Stimulated activated naive B cell treated with anti-CD40 and anti-IgM and Interleukin-4, amounts not matched to agents 10 μg/mL and 1 μg/mL and 100 μg/mL, for 72 hours (primary cell): ENCODE results near the gene ASTN1.

Experiments used
- ATAC-seq, 2 donors: fragments of 150-1000 bp; cut with Tn5 transposase; replicated peaks; 2 replicates each; pipeline ENCODE4 v1.10.0; 2021; ENCODE audit warnings: moderate library complexity in 1 of 2
- DNase-seq: peaks from one replicate; pipeline ENCODE4 v3.0.0; 2021
- H3K27ac Mint-ChIP-seq: one replicate; pipeline ENCODE4 v1.8.0; 2022; ENCODE audit warnings: mild to moderate bottlenecking, mixed read lengths
- H3K27me3 Mint-ChIP-seq, 2 donors: one replicate each; pipeline ENCODE4 v1.8.0; 2022; ENCODE audit warnings: mixed read lengths in 2 of 2
- H3K36me3 Mint-ChIP-seq, 2 donors: one replicate each; pipeline ENCODE4 v1.8.0; 2022; ENCODE audit warnings: mixed read lengths in 2 of 2, mild to moderate bottlenecking in 1 of 2
- H3K4me1 Mint-ChIP-seq, 2 donors: one replicate each; pipeline ENCODE4 v1.8.0; 2022; ENCODE audit warnings: mixed read lengths in 2 of 2, mild to moderate bottlenecking in 1 of 2
- H3K4me3 Mint-ChIP-seq, 2 donors: one replicate each; pipeline ENCODE4 v1.8.0; 2022; ENCODE audit warnings: mild to moderate bottlenecking in 2 of 2, mixed read lengths in 2 of 2, moderate library complexity in 1 of 2
- H3K9me3 Mint-ChIP-seq, 2 donors: one replicate each; pipeline ENCODE4 v1.8.0; 2022; ENCODE audit warnings: mixed read lengths in 2 of 2, mild to moderate bottlenecking in 1 of 2

ASTN1 gene

DNA sequence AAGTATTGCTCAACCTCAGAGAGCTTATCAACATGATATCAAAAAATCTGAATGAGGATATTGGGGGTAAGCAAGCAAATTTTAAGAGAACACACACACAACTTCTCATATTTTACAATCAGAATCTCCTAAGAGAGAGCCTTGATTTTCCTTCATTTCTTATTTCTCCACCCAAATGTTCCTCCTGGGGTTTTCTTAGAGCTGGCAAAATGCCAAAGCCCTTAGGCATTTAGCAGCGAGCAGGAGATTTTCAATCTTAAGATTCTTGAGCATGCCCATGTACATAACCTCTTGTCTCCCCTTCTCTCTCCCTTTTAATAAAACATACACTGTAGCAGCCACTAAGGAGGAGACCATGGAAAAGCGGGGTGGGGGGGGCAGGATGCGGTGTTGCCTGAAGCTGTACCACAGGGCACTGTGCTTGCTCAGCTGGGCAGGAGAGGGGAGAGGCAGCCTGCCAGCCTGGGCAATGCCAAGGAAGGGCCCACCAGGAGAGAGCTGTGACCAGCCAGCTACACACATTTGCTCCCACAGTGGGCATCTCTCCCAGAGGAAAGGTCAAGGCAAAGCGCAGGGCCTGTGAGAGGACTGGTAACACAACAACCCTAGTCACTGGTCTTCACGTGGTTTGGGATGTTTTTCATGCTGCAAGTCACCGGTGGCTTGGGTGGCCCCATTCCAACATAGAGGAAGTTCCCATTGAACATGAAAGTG is 10.6 kb upstream of the ASTN1 start:
- DNase-seq (no peak), ATAC-seq (no peak)
- Mint-ChIP-seq H3K27me3 (peaks cover 17 to 20% of the 10 kb centered on the region in 2 donors), H3K9me3 (peaks cover 0 to 4% of the 10 kb centered on the region in 2 donors), H3K4me1 (peaks cover 0 to 2% of the 10 kb centered on the region in 2 donors), H3K27ac (no peak overlapping the region), H3K4me3 (no peak overlapping the region), H3K36me3 (no peaks in the 10 kb centered on the region)

DNA sequence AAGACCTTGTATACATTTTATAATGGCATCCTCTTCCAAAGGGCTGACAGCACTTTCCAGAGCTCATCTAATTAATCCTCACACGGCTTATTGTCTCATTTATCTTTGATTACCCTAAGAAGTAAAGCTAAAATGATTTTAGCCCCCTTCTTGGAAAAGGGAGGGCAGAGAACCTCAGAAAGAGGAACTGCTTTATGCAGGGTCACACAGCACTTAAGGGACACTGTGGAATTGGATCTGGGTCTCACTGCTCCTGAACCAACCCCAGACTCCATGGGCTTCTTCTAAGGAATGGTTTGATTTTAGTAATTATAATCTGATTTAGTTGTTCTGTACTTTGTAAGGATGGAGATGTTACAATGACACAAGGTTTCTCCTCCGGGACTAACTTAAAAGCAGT is 9.5 kb upstream of the ASTN1 start:
- H3K9me3 Mint-ChIP-seq = peaks cover 0 to 4% of the 10 kb centered on the region in 2 donors
- peaks cover 0 to 2% of the 10 kb centered on the region in 2 donors for H3K4me1 Mint-ChIP-seq
- H3K27ac Mint-ChIP-seq = no peak overlapping the region
- H3K36me3 Mint-ChIP-seq = no peaks in the 10 kb centered on the region
- DNase-seq (no peak), ATAC-seq (no peak)
- H3K4me3 Mint-ChIP-seq = no peak overlapping the region
- peaks cover 12 to 20% of the 10 kb centered on the region in 2 donors for H3K27me3 Mint-ChIP-seq

DNA sequence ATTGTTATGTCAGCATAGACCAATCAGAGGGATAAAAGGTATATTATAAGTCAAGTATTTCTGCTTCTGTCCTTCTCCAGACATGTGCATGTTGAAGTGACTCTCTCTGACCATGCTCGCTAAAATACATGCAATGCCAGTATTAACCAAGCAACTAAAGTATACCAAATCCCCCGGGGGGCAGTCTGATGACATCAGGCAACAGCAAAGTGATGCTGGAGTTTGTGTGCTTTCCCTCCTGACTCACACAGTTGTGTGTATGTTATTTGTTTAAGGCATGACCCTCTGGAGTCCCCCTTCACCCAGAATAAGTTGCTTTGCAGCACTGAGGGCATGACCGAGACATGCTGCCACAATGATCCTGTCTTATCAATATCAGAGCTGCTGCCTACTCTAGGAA is 8.4 kb upstream of the ASTN1 start:
- Mint-ChIP-seq H3K4me1 (peaks cover 0 to 2% of the 10 kb centered on the region in 2 donors), H3K36me3 (no peaks in the 10 kb centered on the region), H3K27ac (no peak overlapping the region), H3K4me3 (no peak overlapping the region), H3K27me3 (peaks cover 12 to 13% of the 10 kb centered on the region in 2 donors), H3K9me3 (peaks cover 0 to 4% of the 10 kb centered on the region in 2 donors)
- DNase-seq (no peak), ATAC-seq (no peak)

DNA sequence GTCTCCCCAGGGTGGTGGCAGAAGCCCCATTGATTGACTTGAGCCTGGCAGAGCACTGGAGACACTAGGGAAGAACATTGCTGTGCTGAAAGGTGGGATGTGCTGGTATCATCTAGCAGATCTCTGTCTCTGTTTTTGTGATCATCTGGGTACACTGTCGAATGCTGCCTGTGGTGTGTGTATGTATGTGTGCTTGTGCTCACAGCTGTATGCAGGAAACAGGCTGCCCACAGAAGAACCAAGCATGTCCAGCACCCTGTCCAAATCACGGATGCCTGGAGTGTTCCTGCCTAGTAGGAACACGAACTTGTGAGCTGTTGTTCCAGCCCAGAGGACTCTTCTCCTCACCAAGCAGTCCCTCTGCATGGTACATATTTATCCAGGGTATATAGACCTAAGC is 7.8 kb upstream of the ASTN1 start:
- Mint-ChIP-seq H3K27ac (no peak overlapping the region), H3K4me3 (no peak overlapping the region), H3K4me1 (peaks cover 0 to 2% of the 10 kb centered on the region in 2 donors), H3K36me3 (no peaks in the 10 kb centered on the region), H3K27me3 (peaks cover 12% of the 10 kb centered on the region in 2 donors), H3K9me3 (peaks cover 0 to 4% of the 10 kb centered on the region in 2 donors)
- DNase-seq (no peak), ATAC-seq (no peak)

DNA sequence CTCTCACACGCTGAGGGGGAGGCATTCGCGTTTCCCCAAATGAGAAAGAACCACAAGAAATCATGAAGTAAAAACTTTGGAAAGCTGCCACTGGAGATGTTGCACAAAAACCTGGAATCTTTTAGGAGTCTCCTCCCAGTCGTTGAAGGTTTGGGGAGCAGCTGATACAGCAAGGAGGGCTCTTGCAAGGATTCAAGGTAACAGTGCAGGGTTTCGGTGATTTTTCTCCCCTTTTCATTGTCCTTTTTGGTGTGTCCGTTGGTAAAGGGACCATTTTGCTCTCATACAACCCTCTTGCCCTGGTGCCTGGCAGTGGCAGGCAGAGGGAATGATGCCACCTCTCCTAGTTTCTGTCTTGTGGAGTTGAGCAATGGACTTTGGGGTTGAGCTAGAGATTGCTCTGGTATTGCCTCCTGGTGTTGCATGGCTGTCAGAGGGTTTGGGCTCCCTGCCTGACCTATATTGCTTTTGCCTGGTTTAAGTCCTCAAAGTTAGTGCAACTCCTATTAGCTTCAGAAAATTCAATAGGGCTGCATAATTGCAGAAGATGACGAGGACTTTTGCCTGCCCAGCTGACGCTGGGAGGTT is 7.1 kb upstream of the ASTN1 start:
- Mint-ChIP-seq H3K27me3 (peaks cover 9 to 12% of the 10 kb centered on the region in 2 donors), H3K36me3 (no peaks in the 10 kb centered on the region), H3K27ac (no peak overlapping the region), H3K4me3 (no peak overlapping the region), H3K9me3 (peaks cover 0 to 4% of the 10 kb centered on the region in 2 donors), H3K4me1 (peaks cover 0 to 2% of the 10 kb centered on the region in 2 donors)
- DNase-seq (no peak), ATAC-seq (no peak)

DNA sequence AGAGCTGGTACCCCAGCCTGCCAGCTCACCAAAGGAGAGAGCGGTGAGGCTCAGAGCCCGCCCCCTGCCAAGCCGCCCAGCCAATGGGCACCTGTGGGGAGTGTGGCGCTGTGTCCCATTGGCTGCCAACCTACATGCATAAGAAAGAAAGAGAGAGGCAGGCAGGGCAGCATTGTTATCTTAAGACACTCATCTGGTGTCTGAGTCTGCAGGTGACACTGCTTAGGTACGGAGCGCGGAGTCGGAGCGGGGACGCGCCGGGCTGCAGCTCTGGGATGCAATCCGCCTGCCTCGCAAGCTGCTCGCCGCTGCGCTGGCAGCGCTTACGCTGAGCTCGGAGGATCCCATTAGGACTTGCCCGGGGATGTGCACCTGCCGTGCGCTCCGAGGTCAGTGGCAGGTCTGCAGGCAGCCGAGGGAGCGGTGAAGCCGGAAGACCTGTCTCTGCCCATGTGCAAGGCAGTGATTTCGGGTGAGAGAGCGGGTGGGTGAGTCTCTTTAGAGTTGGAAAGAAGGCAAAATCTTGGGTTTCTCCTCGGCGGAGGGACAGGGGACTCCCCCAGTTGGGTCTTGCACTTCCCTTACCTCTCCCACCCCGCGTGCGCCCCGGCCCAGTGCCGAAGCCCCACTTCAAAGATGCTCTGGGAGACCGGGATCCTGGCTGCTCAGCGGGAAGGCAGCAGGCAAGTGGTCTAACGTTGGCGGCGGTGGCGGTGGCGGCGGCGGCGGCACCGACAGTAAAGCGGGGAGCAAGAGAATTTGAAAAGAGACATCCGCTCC is 6.4 kb upstream of the ASTN1 start, which contains the start of gene BRINP2:
Gene BRINP2 (plus strand): TSS at position 203 of the 780 bp plus-strand sequence. CDS start 58,919 bp downstream, outside the sequence.
- H3K9me3 Mint-ChIP-seq = peaks cover 0 to 2% of the 10 kb centered on the region in 2 donors
- H3K4me3 Mint-ChIP-seq = no peak within 1 kb of the TSS
- peaks cover 0 to 2% of the 10 kb centered on the region in 2 donors for H3K4me1 Mint-ChIP-seq
- H3K27me3 Mint-ChIP-seq = peaks cover 6 to 12% of the 10 kb centered on the region in 2 donors
- DNase-seq (peak; percentile 9), ATAC-seq (peak; percentile 89 to 93)
- H3K27ac Mint-ChIP-seq = no peak within 1 kb of the TSS
- H3K36me3 Mint-ChIP-seq = no peaks in the 10 kb centered on the region

DNA sequence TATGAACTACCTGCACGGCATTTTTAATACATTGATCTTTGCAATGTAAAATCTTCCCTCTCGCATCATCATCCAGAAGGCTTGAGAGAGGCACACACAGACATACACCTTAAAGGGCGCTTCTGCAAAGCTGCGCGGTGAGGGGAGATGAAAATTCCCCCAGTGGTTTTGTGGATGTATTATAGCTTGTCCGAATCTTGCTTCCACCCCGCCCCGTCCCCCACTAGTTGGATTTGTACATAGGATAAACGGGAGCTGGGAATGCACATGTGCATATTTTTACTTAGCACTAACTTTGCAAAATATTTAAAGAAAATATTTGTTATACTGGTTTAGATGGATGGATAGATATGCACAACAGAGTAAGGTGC is 542 bp upstream of the ASTN1 start:
- DNase-seq (no peak), ATAC-seq (no peak)
- H3K4me3 Mint-ChIP-seq = no peak overlapping the region
- H3K36me3 Mint-ChIP-seq = peaks cover 4% of the 10 kb centered on the region in 2 donors
- no peaks in the 10 kb centered on the region for H3K9me3 Mint-ChIP-seq
- H3K4me1 Mint-ChIP-seq = peaks cover 5 to 8% of the 10 kb centered on the region in 2 donors
- peaks cover 32 to 48% of the 10 kb centered on the region in 2 donors for H3K27me3 Mint-ChIP-seq
- no peak overlapping the region for H3K27ac Mint-ChIP-seq

DNA sequence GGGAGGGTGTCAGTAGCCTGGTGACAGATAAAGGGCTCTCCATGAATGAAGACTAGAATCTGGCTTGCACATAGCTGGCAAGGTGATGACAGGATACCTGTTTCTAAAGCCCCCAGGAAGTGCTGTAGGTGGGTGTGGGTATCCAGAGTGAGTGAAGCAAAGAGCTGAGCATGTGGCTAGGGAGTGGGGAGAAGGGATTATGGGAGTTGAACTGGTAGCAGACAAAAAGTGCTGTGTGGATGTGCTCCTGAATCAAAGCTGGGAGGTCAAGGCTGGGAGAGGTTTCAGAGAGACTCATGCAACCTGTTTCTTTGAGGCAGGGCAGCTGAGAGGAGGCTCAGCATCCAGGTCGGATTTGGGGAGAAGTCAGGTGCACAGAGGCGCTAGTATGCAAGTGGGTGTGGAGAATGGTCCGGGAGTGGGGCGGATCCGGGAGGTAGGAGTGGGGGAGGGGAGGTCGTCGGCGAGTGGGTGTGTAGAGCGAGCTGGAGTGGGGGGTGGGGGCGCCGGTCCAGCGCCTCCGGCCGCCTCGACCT is 600 bp downstream of the ASTN1 start:
- peaks cover 5 to 8% of the 10 kb centered on the region in 2 donors for H3K4me1 Mint-ChIP-seq
- H3K36me3 Mint-ChIP-seq = peaks cover 4% of the 10 kb centered on the region in 2 donors
- H3K27me3 Mint-ChIP-seq = peaks cover 32 to 48% of the 10 kb centered on the region in 2 donors
- no peak for ATAC-seq
- H3K9me3 Mint-ChIP-seq = no peaks in the 10 kb centered on the region
- DNase-seq = no peak
- no peak overlapping the region for H3K27ac Mint-ChIP-seq
- H3K4me3 Mint-ChIP-seq = peak overlapping the region; percentile 32 to 41

DNA sequence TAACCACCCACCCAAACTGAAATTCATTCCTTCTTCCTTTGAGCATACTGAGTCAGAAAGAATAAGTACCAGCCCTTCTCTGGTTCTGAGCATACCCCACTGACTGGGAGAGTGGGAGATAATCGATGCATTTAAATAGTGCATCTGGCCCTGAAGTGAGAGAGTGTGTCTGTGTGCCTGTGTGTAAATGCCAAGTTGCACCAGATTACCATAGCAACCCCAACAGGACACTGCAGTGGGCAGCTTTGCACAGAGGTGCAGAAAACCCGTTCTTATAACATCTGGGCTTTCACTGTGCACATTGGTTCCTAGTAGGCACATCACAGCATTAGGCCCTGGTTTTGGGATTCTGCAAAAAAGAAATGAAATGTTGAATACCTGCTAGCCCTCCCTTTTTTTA is 2.3 kb downstream of the ASTN1 start:
- Mint-ChIP-seq H3K27me3 (peaks cover 32 to 48% of the 10 kb centered on the region in 2 donors), H3K27ac (no peak overlapping the region), H3K4me3 (no peak overlapping the region), H3K36me3 (peaks cover 4% of the 10 kb centered on the region in 2 donors), H3K4me1 (peaks cover 5 to 8% of the 10 kb centered on the region in 2 donors), H3K9me3 (peaks cover 0 to under 1% of the 10 kb centered on the region in 2 donors)
- ATAC-seq (no peak), DNase-seq (no peak)

DNA sequence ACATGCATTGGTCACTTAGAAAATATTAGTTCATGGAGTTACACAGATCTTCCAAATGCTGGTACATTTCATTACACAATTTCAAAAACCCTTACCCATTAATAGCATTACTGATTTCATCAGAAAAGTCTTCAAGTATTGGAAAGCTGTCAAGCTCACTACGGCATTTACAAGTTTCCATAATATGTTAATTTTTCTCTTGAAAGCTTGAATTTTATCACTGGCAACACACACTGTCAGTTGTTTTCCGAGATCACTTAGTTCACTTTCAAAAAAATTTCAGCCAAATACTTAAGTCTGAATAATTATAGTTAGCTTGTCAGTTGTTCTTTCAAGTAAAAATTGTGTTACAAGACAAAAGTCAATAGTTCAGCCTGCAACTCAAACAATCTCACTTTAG is 18.0 kb downstream of the ASTN1 start:
- no peaks in the 10 kb centered on the region for H3K4me1 Mint-ChIP-seq
- no peaks in the 10 kb centered on the region for H3K9me3 Mint-ChIP-seq
- no peaks in the 10 kb centered on the region for H3K27me3 Mint-ChIP-seq
- no peak overlapping the region for H3K4me3 Mint-ChIP-seq
- H3K27ac Mint-ChIP-seq = no peak overlapping the region
- ATAC-seq (no peak), DNase-seq (no peak)
- no peaks in the 10 kb centered on the region for H3K36me3 Mint-ChIP-seq

DNA sequence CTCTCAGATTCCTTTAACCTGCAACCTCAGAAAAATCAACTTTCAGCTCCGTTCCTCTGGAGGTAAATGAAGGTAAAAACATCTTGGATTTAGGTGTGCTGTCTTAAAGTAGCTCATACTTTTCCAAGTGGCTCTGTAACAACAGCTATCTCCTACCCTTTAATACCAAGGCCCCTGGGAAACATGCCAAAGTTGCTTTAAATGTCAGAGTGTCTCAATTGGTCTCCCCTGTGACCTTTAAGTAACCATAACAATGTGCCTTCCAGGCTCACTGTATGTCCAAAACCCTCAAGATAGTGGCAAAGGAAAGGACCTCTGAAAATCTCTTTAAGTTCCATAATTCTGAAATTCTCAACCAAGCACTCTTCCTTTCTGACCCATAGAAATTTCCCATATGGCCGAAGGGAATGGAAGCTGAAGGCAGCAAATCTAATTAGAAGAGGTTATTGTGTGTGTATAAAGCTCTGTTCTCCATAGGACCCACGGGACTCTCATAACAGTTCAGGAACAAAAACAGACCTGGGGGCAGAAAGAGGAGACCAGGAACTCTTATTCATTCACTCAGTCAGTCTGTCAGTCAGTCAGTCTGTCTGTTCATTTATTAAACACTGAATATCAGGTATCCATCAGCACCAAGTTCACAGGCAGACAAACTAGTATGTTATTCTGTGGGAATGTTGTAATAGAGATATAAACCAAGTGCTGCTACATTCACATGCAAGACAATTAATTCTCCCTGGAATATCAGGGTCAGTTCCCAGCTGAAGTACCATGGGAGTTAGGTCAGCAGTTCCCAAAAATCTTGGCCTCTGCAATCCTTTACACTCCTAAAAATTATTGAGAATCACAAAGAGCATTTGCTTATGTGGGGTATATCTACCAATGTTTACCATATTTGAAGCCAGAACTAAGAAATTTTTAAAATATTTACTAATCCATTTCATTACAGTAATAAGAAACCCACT is 19.1 kb downstream of the ASTN1 start:
- Mint-ChIP-seq H3K27ac (no peak overlapping the region), H3K9me3 (no peaks in the 10 kb centered on the region), H3K4me3 (no peak overlapping the region), H3K27me3 (no peaks in the 10 kb centered on the region), H3K36me3 (no peaks in the 10 kb centered on the region), H3K4me1 (peaks cover 0 to 10% of the 10 kb centered on the region in 2 donors)
- ATAC-seq (no peak), DNase-seq (no peak)

DNA sequence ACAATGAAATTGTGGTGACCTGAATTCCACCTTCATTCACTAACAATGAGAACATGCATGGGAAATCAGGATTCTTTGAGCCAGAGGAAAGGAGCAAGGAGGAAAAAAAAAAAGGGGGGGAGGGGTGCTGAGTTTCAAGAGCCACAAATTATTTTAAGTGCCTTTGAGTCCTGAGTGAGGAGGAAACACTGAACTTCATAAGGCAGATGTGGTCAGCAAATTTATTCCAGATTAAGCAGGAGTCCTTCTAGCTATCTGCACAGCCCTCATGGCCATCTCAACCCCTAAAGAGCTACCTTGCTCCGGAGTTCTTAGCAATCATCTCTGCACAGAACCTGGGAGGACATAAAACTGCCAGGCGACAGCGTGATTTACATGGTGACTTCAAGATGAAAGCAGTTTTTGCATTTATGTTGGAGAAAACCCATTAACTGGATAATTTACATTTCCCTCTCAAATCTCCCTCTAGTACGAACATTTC is 21.7 kb downstream of the ASTN1 start:
- Mint-ChIP-seq H3K27me3 (no peaks in the 10 kb centered on the region), H3K4me3 (no peak overlapping the region), H3K27ac (no peak overlapping the region), H3K4me1 (peaks cover 2 to 18% of the 10 kb centered on the region in 2 donors), H3K9me3 (no peaks in the 10 kb centered on the region), H3K36me3 (no peaks in the 10 kb centered on the region)
- DNase-seq (no peak), ATAC-seq (no peak)

DNA sequence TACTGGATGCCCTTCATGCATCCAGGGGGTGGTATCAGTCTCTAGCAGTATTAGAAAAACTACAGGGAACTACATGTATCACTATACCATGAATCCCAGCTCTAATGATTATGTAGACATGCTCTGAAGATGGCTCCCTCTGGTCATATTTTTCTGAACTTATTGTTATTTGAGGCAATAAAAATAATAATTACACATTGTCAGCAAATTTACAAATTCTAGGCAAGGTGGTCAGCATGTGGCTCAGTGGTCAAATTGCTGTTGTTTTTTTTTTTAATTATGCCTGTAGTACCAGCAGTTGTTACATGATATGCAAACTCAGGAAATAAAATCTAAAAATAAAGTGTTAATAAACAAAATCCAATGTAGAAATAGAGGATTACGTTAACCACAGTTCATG is 22.5 kb downstream of the ASTN1 start:
- ATAC-seq = no peak
- peaks cover 2 to 18% of the 10 kb centered on the region in 2 donors for H3K4me1 Mint-ChIP-seq
- DNase-seq = no peak
- H3K27ac Mint-ChIP-seq = no peak overlapping the region
- no peaks in the 10 kb centered on the region for H3K27me3 Mint-ChIP-seq
- no peaks in the 10 kb centered on the region for H3K9me3 Mint-ChIP-seq
- H3K36me3 Mint-ChIP-seq = no peaks in the 10 kb centered on the region
- no peak overlapping the region for H3K4me3 Mint-ChIP-seq
